NCI-H2196 (cell line): ENCODE results near the gene RBM38.

ENCODE experiments used
- DNase-seq: peaks from one replicate; lab custom pipeline; 2025; ENCODE audit not compliant: unreplicated experiment; lab: John Stamatoyannopoulos, UW

The RBM38 gene

DNA sequence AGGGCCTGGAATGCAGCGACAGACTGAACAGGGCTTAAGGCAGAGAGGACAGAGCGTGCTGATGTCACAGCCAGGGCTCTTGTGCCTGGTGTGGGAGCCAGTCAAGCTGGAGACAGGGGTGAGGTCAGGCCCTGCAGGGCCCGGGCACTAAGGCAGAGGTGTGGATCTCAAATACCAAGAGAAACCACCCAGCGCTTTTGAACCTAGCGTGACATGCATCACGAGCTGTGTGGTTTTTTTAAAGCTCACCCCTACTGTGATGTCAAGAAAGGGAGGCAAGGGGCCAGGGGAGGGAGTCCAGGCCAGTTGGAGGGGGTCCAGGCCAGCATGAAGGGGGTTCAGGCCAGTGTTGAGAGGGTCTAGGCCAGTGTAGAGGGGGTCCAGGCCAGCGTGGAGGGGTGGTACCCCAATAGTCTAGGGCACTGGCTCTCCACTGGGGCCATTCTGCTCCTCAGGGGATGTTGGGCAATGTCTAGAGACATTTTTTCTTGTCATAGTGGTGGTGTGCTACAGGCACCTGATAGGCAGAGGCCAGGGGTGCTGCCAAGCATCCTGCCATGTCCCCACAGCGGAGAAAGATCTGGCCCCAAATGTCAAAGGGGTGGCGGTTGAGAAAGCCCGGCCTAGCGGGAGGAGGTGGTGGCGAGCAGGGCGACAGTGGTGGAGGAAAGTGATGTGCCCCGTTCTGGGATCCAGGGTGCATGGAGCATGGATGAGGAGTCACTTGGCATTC, 42.6 kb downstream of the RBM38 start:
- no peak for DNase-seq

DNA sequence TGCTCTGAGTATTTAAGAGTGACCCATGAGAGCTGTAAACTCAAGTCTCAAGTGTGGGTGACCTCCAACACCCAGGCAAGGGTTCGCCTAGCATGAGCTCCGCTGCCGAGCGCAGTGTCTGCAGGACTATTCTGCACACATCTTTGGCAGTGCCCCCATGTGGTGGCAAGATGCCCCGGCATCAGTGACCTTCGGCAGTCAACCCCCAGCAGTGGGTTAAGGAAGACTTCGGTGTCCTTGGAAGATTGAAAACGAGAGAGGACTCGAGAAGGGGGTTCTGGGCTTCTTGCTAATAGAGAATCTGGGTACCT, 43.1 kb downstream of the RBM38 start:
- no peak for DNase-seq

DNA sequence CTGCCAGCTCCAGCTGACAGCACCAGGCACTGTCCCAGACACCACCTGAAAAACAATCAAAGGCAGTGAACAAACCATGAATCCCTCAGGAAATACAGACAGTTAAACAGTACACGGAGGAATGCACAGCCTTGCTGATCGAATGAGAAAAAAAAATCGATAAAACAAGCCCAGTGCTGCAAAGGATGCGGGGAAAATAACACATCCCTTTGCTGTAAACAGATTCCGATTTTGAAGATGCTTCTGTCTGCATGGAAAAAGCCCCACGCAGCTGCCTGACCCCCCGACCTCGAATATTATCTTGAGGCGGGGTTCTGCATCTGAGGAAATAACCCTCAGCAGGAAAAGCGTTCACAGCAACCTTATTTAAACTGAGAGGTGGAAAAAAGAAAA, 43.9 kb downstream of the RBM38 start:
- no peak for DNase-seq

DNA sequence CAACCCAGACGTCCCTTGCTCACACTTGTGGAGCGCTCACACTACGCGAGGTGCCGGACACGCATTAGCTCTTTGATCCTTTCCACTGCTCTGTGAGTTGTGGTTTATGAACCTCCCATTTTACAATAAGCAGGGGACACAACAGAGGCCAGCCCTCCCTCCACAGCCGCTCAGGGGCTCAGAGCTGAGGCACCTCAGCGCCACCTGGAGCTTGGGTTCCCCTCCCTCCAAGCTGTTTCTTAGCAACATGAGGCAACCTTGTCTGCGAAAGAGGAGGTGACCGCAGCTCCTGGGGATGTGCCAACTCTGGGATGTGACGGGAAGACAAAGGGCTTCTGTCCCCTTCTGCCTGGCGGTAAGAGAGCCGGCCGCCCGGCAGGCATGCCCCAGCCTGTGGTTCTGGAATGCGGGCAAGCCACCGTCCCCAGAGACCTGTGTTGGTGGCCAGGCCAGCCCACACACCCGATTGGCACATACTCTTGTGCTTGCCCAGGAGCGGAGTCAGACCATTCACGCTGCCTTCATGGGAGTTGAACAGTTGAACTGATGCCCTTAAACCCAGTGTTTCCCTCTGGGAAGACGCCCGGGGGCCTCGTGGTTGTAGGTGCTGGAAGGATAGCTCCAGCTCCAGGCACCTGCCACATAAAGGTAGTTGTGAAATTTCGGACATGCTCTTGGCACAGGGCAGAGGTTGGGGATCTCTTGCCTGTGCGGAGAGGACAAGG, 44.5 kb downstream of the RBM38 start:
- peak; percentile 99 for DNase-seq

DNA sequence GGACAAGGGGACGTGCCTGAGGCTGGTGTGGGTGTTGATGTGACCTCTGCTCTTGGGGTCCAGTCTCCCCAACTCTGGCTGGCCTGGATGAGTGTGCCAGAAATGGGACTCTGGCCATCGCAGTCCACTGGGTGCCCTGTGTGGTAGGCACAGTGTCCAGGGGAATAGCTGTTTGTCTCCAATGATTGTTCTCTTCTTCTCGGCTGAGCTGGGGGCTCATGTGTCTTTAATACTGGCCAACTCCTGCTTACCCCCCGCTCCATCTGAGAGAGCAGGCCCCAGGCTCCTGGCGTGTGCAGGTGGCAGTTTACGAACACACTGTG, 45.0 kb downstream of the RBM38 start:
- DNase-seq: no peak

DNA sequence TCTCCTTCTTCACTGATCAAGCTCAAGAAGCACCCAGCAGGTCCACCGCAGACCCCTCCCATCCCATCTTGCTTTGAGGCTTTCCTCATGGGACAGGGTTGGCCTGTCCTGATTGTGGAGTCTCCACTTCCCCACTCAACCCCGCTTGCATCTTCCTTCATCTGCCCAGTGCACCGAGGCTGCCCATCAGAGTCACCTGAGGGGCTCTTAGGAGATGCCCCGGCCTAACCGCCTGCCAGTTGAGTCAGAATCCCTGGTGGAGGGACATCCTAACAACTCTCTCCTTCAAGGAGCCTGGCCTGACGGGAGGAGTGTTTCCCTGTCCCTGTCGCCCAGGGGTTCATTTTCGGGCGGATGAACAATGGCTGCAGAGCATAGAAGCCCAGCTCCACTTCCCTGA, 46.1 kb downstream of the RBM38 start:
- DNase-seq: no peak

DNA sequence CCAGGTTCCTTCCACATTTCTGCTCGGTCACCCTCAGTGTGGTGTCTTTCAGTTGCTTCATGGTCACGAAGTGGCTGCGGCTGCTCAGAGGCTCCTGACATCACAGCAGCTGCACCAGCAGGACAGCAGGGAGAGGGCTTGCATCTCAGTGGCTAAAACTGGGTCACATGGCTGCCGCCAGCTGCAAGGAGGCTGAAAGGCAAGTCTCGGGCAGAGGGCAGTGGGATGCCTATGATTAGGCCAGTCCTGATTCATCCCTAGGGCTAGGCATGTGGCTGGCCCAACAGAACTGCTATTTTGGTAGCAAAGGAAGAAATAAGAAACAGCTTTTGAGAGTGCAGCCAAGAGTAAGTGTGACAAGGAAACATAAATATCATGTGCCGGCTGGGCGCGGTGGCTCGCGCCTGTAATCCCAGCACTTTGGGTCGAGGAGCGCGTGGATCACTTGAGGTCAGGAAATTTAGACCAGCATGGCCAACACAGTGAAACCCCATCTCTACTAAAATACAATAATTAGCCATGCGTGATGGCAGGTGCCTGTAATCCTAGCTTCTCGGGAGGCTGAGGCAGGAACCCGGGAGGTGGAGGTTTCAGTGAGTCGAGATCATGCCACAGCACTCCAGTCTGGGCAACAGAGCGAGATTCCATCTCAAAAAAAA, 46.6 kb downstream of the RBM38 start:
- peak; percentile 60 for DNase-seq

DNA sequence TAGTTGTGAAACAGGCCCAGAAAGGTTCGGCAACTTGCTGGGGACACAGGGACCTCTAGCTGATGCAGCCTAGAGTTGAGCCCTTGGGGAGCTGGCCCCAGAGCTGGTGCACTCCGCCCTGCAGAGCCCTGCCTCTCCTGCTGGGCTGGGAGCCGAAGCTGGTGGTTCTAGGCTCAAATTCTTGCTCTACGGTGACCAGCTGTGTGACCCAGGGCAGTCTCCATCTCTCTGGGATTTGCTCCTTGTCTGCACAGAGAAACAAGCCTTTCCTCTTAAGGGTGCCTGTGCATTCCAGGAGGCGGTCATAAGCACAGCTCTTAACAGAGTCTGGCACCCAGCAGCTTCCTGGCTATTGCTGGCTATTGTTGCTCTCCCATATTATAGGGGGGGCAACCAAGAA, 47.4 kb downstream of the RBM38 start:
- DNase-seq: peak; percentile 46

DNA sequence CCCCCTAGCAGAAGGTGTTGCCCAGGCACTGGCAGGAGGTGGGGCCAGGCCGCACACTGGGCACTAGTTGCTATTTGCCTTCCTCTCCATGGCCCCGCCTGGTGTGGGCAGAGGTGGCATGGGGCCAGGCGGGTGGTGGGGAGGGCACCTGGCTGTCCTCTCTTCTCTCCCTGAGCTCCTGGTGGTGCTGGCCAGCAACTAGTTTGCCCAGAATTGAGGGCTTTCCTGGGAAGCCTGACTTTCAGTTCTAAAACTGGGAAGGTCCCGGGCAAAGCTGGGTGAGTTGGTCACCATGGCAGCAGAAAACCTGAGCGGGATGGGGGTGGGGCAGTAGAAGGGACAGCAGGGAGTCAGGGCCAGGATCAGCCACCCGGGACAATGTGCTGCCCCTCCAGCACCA, 48.2 kb downstream of the RBM38 start:
- peak; percentile 96 for DNase-seq

DNA sequence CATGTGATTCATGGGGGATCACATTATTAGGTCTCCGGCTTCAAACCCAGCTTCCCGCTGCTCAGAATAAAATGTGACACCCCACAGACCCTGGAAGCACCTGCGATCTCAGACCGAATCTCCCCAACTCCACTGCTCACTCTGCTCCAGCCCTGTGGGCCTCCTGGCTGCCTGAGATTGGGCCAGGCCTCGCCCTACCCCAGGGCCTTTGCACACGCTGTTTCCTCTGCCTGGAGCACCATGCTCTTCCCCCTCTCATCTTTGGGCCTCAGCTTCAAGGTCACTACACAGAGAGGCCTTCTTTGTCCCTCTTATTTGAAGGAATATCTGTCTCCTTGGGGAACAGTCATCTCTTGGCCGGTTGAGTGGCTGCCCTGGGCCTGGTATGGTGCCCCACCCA, 48.8 kb downstream of the RBM38 start:
- DNase-seq: no peak

DNA sequence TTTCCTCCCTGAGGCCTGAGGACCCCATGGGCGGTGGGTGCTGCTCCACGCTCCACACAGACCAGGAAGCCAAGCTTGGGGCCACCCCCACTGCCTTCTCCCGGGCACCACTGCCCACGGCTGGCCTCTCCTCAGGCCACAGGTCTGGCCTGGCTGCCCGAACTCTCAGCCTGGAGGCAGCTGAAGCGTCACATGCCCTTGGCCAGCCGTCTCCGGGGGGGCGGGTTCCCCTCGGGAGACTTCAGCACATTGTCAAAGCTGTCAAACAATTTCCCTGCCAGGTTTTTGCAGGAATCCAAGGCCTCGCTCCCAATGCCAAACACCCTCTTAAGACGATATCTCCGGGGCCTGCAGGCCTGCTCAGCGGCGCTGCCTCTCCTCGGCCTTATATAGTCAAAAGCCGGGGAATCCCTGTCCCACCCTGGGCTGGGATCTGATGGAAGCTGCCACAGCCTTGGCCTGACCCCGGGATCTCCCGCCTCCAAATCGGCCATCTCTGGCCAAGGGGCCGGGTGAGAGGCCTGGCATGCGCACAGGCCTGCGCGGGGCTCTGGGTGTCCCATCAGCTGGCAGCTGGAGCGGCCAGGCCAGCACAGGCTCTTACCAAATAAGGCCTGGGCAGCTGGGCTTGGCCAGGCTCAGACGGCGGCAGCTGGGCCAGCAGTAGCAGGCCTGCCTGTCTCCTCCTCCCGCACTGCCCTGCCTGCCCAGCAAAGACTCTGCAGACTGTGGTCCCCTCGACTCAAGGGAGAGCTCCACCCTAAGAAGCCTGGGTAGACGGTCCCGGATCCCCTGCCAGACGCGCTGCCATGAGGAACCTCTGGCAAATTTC, 49.7 kb downstream of the RBM38 start:
- DNase-seq: peak; percentile 83

DNA sequence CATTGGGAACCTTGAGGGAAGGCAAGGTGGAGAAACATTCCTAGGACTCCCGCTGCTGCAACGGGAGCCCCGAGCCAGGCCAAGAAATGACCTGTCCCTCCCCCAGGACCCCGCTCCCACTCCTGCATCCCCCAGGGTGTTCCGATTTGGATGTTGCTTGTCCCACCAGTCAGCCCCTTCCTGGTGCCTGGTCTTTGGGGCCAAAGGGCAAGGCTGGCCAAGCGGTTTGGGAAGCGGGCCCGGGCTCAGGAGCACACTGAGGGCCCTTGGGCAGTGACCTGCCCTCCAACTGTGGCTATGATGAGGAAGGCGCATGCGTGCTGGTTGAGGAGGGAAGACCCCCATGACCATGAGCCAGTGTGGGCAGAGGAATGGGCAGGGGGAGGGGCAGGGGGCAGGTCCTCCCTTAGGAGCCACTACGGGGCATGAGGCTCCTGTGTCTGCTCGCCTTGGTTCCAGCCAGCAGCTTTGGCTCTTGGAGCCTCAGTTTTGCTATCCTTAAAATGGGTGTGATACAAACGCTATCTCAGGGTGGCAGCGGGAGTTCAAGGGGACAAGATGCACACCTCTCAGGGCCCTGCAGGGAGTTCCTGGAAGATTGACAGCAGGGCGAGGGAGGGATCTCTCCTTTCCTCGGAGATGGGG, 50.4 kb downstream of the RBM38 start:
- DNase-seq: no peak

DNA sequence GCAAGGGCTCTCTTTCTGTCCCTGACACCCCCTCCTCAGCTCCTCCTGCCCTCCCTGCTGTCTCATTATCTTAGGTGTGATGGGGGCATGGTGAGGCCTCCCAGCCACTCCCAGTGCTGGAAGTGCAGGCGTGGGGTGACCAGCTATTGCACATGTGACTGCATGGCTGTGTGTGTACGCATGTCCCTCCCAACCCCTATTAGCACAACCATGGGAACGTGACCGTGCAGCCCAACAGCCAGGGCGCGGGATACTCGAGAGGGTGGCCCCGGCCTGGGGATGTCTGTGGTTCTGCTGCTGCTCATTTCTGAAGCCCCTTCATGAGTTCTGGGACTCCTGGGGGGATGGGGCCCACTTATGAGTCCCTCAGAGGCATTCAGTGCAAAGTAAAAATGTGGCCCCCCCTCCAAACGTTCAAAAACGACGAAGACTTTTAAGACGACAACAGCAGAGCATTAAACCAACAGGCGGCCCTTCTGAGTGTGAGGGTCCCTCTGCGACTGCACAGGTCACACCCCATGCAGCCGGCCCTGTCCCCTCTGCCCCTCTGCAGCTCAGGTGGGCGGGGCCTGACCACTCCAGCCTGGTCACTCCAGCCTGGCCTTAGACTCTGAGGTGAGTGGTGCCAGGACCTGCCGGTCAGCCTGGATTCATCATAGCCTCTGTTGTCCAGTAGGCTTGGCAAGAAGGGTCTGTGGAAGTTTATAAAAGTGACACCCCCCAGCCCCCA, 51.1 kb downstream of the RBM38 start:
- no peak for DNase-seq

DNA sequence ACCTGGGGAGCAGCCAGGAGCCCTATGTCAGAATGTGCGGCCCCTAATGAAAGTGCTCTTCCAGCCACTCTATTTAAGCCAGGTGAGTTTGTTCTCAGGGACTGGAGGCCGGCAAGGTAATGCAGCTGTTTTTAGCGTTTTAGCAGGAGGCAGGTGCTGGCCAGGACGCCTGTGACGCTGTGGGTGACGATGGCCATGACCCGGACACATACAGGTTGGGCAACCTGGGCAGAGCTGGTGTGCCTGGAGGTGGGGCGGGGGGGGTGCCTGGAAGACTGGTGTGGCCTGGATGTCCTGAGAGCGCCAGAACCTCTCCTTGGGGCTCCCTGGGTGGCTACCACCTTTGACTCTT, 51.7 kb downstream of the RBM38 start:
- no peak for DNase-seq

DNA sequence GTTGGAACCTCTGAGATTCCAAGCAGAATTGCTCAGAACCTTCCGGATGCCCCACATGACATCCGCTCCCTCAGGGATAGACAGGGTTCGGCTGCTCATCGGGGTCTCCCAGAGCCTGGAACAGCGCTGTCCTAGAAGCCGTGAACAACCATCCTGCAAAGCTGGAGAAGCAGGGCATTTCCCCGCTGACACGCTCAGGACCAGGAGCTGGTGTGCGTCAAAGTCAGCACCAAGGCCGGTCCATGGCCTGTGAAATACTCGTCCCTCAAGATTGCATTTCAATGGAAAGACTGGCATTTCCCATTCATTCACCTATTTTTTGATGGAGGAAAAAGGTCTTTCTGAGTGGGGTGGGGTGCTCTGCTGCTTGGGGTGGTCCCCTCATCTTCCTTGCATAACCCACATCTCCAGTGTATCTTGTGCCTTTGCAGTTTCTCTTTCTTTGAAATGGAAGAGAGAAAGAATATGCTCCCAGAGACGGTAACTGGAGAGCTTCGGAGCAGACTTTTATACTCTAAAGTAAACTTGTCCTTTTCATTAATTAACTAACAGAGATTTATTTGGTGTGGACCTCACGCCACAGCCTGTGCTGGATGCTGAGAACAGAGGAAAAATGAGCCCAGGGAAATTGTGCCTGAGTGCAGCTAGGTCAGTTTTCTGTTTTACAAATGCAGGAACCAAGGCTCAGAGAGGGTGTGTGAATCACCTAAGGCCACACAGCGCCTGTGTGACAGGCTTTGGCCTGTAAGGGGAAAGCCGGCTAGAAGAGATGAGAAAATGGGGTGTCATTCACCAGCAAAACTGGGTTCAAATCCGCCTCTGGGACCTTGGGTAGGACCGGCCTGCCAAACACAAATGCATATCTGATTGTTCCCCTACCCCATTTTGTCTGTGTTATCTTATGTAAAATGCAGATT, 52.4 kb downstream of the RBM38 start:
- DNase-seq: no peak

DNA sequence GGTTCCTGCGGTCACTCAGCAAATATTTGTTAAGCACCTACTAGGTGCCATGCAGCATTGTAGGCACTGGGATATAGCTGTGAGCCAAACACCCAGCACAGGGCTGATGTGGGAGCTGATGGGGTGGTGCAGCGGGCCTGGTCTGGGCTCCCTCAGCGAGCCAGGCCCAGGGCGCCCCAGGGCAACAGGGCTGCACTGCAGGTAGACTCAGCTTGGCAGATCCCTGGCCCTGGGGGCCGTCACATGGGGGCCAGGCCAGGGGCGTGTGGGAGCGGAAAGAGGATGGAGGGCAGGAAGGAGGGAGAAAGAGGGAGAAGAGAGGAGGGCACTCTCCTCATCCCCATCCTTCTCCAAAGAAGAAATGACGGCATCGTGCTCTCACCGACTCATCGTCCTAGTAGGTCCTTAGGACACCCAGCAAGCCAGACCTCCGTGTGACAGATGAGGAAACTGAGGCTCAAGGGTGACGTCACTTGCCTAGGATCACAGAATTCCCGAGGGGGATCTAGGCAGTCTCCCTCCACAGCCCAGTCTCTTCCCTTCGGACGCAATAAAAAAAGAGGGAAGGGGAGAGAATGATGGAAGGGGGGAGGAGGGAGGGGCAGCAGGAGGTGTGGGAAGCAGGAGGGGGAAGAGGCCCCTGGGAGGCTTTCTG, 53.3 kb downstream of the RBM38 start:
- DNase-seq: no peak

DNA sequence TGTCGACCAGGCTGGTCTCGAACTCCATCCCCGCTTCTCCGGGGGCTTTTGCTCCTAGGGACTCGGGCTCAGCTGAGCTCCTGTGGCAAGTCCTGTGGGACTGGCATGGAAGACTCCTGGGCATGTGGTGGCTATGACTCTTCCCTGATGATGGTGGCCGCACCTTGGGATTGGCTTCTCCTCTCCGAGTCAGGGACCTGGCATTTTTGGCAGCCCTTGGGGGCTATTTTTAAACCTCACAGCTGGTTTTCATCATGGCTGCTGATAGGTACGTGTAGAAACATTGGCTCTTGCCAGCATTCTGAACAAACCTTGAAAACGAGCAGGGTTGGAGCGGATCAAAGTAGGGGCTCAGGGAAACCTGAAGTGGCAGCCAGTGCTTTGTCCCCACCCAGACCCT, 54.1 kb downstream of the RBM38 start:
- DNase-seq: no peak

DNA sequence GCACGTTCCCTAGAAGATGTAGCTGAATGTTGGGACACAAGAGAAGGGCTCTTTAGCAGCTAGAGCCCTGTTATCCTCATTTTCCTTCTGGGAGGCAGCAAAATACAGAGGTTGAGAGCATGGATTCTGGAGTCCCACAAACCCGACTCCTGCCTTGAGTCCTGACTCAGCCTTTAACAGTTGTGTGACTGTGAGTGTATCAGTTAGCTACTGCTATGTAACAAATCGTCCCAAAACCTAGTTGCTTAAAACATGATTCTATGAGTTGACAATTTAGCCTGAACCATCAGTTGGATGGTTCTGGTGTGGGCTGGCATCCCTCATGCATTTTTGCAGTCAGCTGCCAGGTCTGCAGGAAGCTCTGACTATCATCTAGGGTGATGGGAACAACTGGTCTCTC, 54.6 kb downstream of the RBM38 start:
- DNase-seq: no peak

DNA sequence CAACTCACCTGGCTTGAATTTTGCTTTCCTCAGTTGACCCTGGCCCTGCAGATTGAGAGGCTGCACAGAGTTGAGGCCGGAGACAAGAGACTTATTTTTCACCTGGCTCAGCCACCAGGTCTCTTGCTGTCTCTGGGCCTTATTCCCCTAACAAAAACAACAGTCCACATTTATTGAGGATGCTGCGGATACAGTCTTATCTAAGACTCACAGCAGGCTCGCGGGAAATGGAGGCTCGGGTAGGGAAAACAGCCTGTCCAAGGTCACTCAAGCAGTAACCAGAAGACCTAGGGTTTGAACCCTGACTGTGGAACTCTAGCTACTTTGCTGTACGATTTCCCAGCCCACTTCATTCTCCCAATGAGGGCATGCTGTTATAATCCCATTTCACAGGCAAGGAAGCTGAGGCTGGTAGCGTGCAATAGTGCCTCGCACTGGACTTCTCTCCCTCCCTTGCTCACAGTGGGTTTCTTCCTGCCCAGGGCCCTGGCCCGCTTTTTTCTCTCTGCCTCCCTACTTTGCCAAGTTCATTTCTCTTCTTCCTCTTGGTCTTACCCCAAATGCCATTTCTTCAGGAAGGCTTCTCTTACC, 57.7 kb downstream of the RBM38 start:
- DNase-seq: no peak
